ENCODE results near the gene CEMP1.
"Not testable (repeated sequence)": the region's sequence is repeated elsewhere in the genome, so short reads cannot be mapped to it uniquely, and the experiment has no call there.

CEMP1 gene

DNA sequence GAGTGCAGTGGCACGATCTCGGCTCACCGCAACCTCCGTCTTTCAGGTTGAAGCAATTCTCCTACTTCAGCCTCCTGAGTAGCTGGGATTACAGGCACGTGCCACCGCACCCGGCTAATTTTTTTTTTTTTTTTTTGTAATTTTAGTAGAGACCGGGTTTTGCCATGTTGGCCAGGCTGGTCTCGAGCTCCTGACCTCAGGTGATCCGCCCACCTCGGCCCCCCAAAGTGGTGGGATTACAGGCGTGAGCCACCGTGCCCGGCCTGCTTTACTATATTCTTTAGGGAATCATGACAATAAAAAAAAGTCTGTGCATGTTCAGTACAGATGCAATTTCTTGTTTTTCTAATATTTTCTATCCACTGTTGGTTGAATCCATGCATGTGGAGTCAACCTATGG, 12.6 kb upstream of the CEMP1 start:
- in situ Hi-C loops (cut with MboI; ENCODE audit: low pct_unique_long_range_greater_than_20kb, low sequenced_read_pairs, unreplicated experiment) = not testable (repeated sequence)

DNA sequence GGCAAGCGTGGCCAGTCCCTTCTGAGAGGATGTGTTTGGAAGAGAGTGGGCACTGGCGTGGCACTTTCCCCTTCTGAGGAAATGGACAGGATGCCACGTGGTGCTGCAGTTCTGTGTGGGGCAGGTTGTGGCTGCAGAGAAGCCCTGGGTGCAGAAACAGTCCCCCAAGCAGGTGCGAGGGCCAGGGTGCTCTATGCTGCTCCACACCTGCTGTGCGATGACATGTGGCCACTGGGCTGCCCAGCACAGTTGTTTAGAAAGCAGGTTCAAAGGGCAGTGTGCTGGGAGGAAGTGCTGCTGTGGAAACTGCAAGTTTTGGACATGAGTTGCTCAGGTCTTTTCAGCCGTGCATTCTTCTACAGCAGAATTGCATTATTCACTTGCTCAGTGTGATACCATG, 10.2 kb upstream of the CEMP1 start:
- in situ Hi-C loops (cut with MboI; ENCODE audit: low pct_unique_long_range_greater_than_20kb, low sequenced_read_pairs, unreplicated experiment) = not testable (repeated sequence)

More for the DNA sequence above, 12.6 kb upstream of the CEMP1 start:
- DNase-seq (ENCODE audit: low spot score) = not testable (repeated sequence)

DNA sequence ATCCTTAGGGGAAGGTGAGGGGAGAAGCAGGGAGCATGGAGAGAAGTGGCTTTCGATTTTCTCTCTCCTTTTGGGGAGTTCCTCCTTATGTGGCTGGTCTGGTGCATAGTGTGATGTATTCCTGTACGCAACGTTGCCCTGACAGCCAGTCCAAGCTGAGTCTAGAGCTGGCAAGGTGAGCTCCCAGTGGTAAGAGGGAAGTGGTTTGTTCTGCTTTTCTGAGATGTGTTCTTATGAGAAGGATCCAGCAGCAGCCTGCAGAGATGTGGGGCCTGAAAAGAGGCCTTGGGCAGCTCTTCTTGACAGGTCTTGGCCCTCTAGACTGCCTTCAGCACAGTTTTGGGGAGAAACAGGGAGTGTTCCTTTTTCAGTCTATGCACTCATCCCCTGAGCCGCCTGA, 9.7 kb upstream of the CEMP1 start:
- in situ Hi-C loops (cut with MboI; ENCODE audit: low pct_unique_long_range_greater_than_20kb, low sequenced_read_pairs, unreplicated experiment); DNase-seq (ENCODE audit: low spot score): not testable (repeated sequence)

More for the DNA sequence above, 10.2 kb upstream of the CEMP1 start:
- DNase-seq (ENCODE audit: low spot score) = not testable (repeated sequence)

DNA sequence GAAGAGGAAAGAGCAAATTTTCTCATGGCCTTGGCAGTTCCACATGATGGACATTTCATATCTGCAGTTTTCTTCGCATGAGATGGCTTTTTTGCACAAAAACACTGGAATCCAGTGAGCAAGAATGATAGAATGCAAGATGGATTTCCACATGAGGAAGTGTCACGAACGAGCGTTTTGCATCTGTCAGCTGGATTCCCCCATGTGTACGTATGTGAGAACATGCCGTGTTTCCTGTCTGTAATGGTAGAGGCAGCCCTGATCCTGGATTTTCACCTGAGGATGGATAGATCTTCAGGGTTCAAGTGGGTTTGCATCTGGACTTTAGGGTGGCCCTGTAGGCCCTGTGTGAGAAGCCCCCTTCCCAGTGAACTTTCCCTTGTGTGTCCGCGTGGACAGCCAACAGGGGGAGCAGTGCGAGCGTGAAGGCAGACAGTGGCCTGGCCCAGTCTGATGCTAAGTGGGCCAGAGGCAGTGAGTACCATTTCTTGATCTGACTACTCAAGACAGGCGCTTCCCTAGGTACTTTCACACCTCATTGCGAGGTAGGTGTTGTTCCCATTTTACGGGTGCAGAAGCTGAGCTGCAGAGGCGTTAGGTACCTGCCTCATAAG, 8.7 kb upstream of the CEMP1 start:
- in situ Hi-C loops (cut with MboI; ENCODE audit: low pct_unique_long_range_greater_than_20kb, low sequenced_read_pairs, unreplicated experiment); DNase-seq (ENCODE audit: low spot score): not testable (repeated sequence)
- TF ChIP-seq, protein P1, sequence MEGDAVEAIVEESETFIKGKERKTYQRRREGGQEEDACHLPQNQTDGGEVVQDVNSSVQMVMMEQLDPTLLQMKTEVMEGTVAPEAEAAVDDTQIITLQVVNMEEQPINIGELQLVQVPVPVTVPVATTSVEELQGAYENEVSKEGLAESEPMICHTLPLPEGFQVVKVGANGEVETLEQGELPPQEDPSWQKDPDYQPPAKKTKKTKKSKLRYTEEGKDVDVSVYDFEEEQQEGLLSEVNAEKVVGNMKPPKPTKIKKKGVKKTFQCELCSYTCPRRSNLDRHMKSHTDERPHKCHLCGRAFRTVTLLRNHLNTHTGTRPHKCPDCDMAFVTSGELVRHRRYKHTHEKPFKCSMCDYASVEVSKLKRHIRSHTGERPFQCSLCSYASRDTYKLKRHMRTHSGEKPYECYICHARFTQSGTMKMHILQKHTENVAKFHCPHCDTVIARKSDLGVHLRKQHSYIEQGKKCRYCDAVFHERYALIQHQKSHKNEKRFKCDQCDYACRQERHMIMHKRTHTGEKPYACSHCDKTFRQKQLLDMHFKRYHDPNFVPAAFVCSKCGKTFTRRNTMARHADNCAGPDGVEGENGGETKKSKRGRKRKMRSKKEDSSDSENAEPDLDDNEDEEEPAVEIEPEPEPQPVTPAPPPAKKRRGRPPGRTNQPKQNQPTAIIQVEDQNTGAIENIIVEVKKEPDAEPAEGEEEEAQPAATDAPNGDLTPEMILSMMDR (IDR thresholded peaks at IDR 0.05; ENCODE audit: extremely low read depth, insufficient read depth, missing control alignments) = peak; percentile 67

GRCh38 chr16:2539192-2539844, 8.1 kb upstream of the CEMP1 start:
- in situ Hi-C loops (cut with MboI; ENCODE audit: low pct_unique_long_range_greater_than_20kb, low sequenced_read_pairs, unreplicated experiment); DNase-seq (ENCODE audit: low spot score): not testable (repeated sequence)

DNA sequence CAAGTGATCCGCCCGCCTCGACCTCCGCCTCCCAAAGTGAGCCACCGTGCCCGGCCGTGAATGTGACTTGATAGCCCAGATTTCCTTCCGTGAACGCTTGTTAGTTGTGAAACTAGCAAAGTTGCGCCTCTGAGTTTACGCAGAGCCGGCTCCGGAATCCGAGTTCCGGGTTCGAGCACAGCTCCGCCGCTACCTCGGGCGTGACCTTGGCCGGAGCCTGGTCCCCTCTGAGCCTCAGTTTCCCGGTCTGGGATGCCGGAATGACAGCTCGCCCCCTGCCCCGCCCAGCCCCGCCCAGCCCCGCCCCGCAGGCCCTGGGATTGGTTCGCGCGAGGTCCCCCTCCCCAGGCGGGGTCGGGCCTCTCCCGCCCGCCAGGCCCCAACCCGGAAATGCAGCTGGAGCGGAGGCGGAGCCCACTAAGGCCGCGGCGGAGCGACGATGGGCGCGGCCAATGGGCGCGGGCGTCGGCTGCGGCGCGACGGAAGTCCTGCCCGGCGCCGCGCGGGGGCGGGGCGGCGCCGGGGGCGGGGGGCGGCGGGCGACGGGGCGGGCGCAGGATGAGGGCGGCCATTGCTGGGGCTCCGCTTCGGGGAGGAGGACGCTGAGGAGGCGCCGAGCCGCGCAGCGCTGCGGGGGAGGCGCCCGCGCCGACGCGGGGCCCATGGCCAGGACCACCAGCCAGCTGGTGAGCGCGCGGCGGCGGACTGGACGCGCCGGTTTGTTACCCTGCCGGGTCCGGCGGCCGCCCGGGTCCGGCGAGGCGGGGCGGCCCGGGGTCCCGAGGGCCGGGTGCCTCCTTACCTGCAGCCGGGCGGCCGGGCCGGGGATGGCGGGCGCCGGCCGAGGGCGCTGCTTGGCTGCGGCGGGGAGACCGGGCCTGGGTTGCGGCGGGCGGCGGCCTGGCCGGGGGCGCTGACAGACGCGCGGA, 6.5 kb upstream of the CEMP1 start, which contains the start of gene PDPK1:
Gene PDPK1 (plus strand): TSS at position 571 of the 929 bp plus-strand sequence. CDS start 92 bp downstream, at position 663.
- TF ChIP-seq, protein P1 (IDR thresholded peaks at IDR 0.05; ENCODE audit: extremely low read depth, insufficient read depth, missing control alignments) = no peak
- DNase-seq (ENCODE audit: low spot score) = peak; percentile 98
- in situ Hi-C loops (cut with MboI; ENCODE audit: low pct_unique_long_range_greater_than_20kb, low sequenced_read_pairs, unreplicated experiment) = no loop called here

DNA sequence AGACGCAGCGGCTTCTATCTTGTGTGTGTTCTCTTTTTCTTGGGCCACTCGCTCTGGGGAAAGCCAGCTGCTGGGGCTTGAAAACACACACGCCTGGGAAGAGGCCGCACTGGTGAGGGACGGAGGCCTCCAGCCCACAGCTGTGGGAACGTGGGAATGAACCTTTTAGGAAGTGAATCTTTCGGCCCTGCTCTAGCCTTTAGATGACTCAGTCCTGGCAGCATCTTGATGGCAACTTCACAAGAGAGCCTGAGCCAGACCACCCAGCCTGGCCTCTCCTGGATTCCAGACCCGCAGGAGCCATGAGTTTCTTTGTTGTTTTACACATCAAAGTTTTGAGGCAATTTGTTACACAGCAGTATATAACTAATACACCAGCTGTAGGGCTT, 4.4 kb upstream of the CEMP1 start:
- DNase-seq (ENCODE audit: low spot score) = no peak
- in situ Hi-C loops (cut with MboI; ENCODE audit: low pct_unique_long_range_greater_than_20kb, low sequenced_read_pairs, unreplicated experiment) = no loop called here
- TF ChIP-seq, protein P1 (IDR thresholded peaks at IDR 0.05; ENCODE audit: extremely low read depth, insufficient read depth, missing control alignments) = no peak

GRCh38 chr16:2534335-2534734, 3.1 kb upstream of the CEMP1 start:
- not testable (repeated sequence) for DNase-seq (ENCODE audit: low spot score)

GRCh38 chr16:2533912-2534311, 2.7 kb upstream of the CEMP1 start:
- in situ Hi-C loops (cut with MboI; ENCODE audit: low pct_unique_long_range_greater_than_20kb, low sequenced_read_pairs, unreplicated experiment) = no loop called here
- TF ChIP-seq, protein P1 (IDR thresholded peaks at IDR 0.05; ENCODE audit: extremely low read depth, insufficient read depth, missing control alignments) = no peak
- no peak for DNase-seq (ENCODE audit: low spot score)

More at GRCh38 chr16:2534335-2534734, 3.1 kb upstream of the CEMP1 start:
- in situ Hi-C loops (cut with MboI; ENCODE audit: low pct_unique_long_range_greater_than_20kb, low sequenced_read_pairs, unreplicated experiment) = not testable (repeated sequence)

- in situ Hi-C loops (cut with MboI; ENCODE audit: low pct_unique_long_range_greater_than_20kb, low sequenced_read_pairs, unreplicated experiment); DNase-seq (ENCODE audit: low spot score): not testable (repeated sequence)
Measured at GRCh38 chr16:2533142-2533755, 2.0 kb upstream of the CEMP1 start.

Measured in GM13977 (cell line).